GM12801 (cell line): ENCODE measurements around the gene ITGA3.

Experiments
- CTCF ChIP-seq: IDR thresholded peaks from one replicate; pipeline ENCODE4 v1.5.1; 2011; ENCODE audit warnings: control low read depth; ENCODE audit not compliant: insufficient read length; ENCODE audit errors: extremely low read depth

Gene ITGA3

GRCh38 chr17:50021681-50022370 is 34.1 kb upstream of the ITGA3 start:
- TF ChIP-seq CTCF, result no peak

- TF ChIP-seq CTCF, result no peak
These were observed 33.3 kb upstream of the ITGA3 start for GRCh38 chr17:50022463-50023130.

- TF ChIP-seq CTCF, result no peak
These were observed 32.4 kb upstream of the ITGA3 start for GRCh38 chr17:50023520-50023919.

- TF ChIP-seq CTCF, result no peak
These were observed 31.1 kb upstream of the ITGA3 start for GRCh38 chr17:50024808-50025207.

GRCh38 chr17:50026046-50026675 is 29.7 kb upstream of the ITGA3 start:
- no peak for TF ChIP-seq CTCF

- TF ChIP-seq CTCF, result peak; percentile 80
These were observed 29.1 kb upstream of the ITGA3 start for GRCh38 chr17:50026837-50027171.

GRCh38 chr17:50027172-50027880 is 28.6 kb upstream of the ITGA3 start:
- TF ChIP-seq CTCF, result no peak
